ENCODE results near the gene ANKS1B. TPM values are rescaled to one million over a fixed set of nuclear protein-coding genes. Genes with fewer than 3 reads are reported as not detected.

ANKS1B gene
- total RNA-seq, 1 experiment from 2014 or later, result 0.61 TPM

GRCh38 chr12:98752726-98753125 lies 1232.0 kb downstream of the ANKS1B start:
- H3K27me3 ChIP-seq (replicated peaks; ENCODE audit: control insufficient read depth, insufficient read depth, low read length), result no peaks in the 10 kb centered on the region
- no peak for TF ChIP-seq CTCF (IDR thresholded peaks at IDR 0.05; ENCODE audit: insufficient read depth in 1 of 2, low read depth in 1 of 2, low read length in 1 of 2, severe bottlenecking in 1 of 2, unreplicated experiment in 1 of 2)
- H3K4me1 Mint-ChIP-seq (ENCODE audit: low read depth, unreplicated experiment), result peaks cover 7% of the 10 kb centered on the region
- DNase-seq, result no peak
- POLR2A ChIA-PET, result no interaction called here
- H3K4me1 ChIP-seq, result peaks cover 10% of the 10 kb centered on the region
- intact Hi-C loops (cut with micrococcal nuclease; ENCODE audit: unreplicated experiment), result loop anchor here (5.0 kb wide), 1 partner anchor 245 kb away; no protein-coding TSS in a partner anchor
- no peak overlapping the region for H3K4me3 Mint-ChIP-seq (ENCODE audit: unreplicated experiment)
- BruUV-seq (replicated peaks), result no TSS peak
- H3K27ac Mint-ChIP-seq (ENCODE audit: unreplicated experiment), result no peak overlapping the region
- H3K36me3 ChIP-seq (ENCODE audit: control insufficient read depth, insufficient read depth, low read length), result no peaks in the 10 kb centered on the region
- H3K36me3 Mint-ChIP-seq (ENCODE audit: insufficient read depth, unreplicated experiment), result no peaks in the 10 kb centered on the region
- H3K27me3 Mint-ChIP-seq (ENCODE audit: insufficient read depth, unreplicated experiment), result peaks cover 9% of the 10 kb centered on the region
- no peaks in the 10 kb centered on the region for H3K9me3 ChIP-seq
- no peak overlapping the region for H3K4me3 ChIP-seq (ENCODE audit: low read depth, low read length)
- H3K9me3 Mint-ChIP-seq (ENCODE audit: unreplicated experiment), result no peaks in the 10 kb centered on the region
- CTCF ChIA-PET, result no interaction called here

- intact Hi-C loops (cut with micrococcal nuclease; ENCODE audit: unreplicated experiment), result loop anchor here (5.0 kb wide), 1 partner anchor 246 kb away; no protein-coding TSS in a partner anchor
- BruUV-seq (replicated peaks), result no TSS peak
- no peak for DNase-seq
- no peak overlapping the region for H3K4me3 ChIP-seq (ENCODE audit: low read depth, low read length)
- ChIA-PET POLR2A (no interaction called here), CTCF (no interaction called here)
- no peaks in the 10 kb centered on the region for H3K27me3 ChIP-seq (replicated peaks; ENCODE audit: control insufficient read depth, insufficient read depth, low read length)
- no peaks in the 10 kb centered on the region for H3K9me3 ChIP-seq
- Mint-ChIP-seq H3K27ac (ENCODE audit: unreplicated experiment) (no peak overlapping the region), H3K4me3 (ENCODE audit: unreplicated experiment) (no peak overlapping the region), H3K4me1 (ENCODE audit: low read depth, unreplicated experiment) (peaks cover 7% of the 10 kb centered on the region), H3K27me3 (ENCODE audit: insufficient read depth, unreplicated experiment) (peaks cover 14% of the 10 kb centered on the region), H3K36me3 (ENCODE audit: insufficient read depth, unreplicated experiment) (no peaks in the 10 kb centered on the region), H3K9me3 (ENCODE audit: unreplicated experiment) (no peaks in the 10 kb centered on the region)
- peaks cover 10% of the 10 kb centered on the region for H3K4me1 ChIP-seq
- no peak for TF ChIP-seq CTCF (IDR thresholded peaks at IDR 0.05; ENCODE audit: insufficient read depth in 1 of 2, low read depth in 1 of 2, low read length in 1 of 2, severe bottlenecking in 1 of 2, unreplicated experiment in 1 of 2)
- no peaks in the 10 kb centered on the region for H3K36me3 ChIP-seq (ENCODE audit: control insufficient read depth, insufficient read depth, low read length)
Measured at GRCh38 chr12:98751580-98752115, 1233.1 kb downstream of the ANKS1B start.

GRCh38 chr12:98750511-98750910 lies 1234.2 kb downstream of the ANKS1B start:
- Histone ChIP-seq H3K27me3 (replicated peaks; ENCODE audit: control insufficient read depth, insufficient read depth, low read length) (no peaks in the 10 kb centered on the region), H3K9me3 (no peaks in the 10 kb centered on the region), H3K36me3 (ENCODE audit: control insufficient read depth, insufficient read depth, low read length) (no peaks in the 10 kb centered on the region), H3K4me3 (ENCODE audit: low read depth, low read length) (no peak overlapping the region), H3K4me1 (peaks cover 10% of the 10 kb centered on the region)
- POLR2A ChIA-PET, result no interaction called here
- peaks cover 14% of the 10 kb centered on the region for H3K4me1 Mint-ChIP-seq (ENCODE audit: low read depth, unreplicated experiment)
- H3K27me3 Mint-ChIP-seq (ENCODE audit: insufficient read depth, unreplicated experiment), result peaks cover 20% of the 10 kb centered on the region
- BruUV-seq (replicated peaks), result no TSS peak
- no peak overlapping the region for H3K27ac Mint-ChIP-seq (ENCODE audit: unreplicated experiment)
- no peak for DNase-seq
- intact Hi-C loops (cut with micrococcal nuclease; ENCODE audit: unreplicated experiment), result loop anchor here (5.0 kb wide), 1 partner anchor 247 kb away; no protein-coding TSS in a partner anchor
- CTCF ChIA-PET, result no interaction called here
- TF ChIP-seq CTCF (IDR thresholded peaks at IDR 0.05; ENCODE audit: insufficient read depth in 1 of 2, low read depth in 1 of 2, low read length in 1 of 2, severe bottlenecking in 1 of 2, unreplicated experiment in 1 of 2), result no peak
- H3K36me3 Mint-ChIP-seq (ENCODE audit: insufficient read depth, unreplicated experiment), result no peaks in the 10 kb centered on the region
- H3K9me3 Mint-ChIP-seq (ENCODE audit: unreplicated experiment), result no peaks in the 10 kb centered on the region
- H3K4me3 Mint-ChIP-seq (ENCODE audit: unreplicated experiment), result no peak overlapping the region

All from Caco-2 (cell line).